Testis (tissue), 2 donors: ENCODE measurements around the gene SEL1L2.

Experiments
- POLR2A ChIP-seq: fragments of 450-650 bp; IDR thresholded peaks from one replicate; pipeline ENCODE4 v1.6.1; 2017; ENCODE audit warnings: antibody characterized with exemption, mild to moderate bottlenecking, moderate library complexity
- TF ChIP-seq, protein P1 (sequence below), 3 experiments: fragments of 450-650 bp in 2 of 3; fragments of 200-600 bp in 1 of 3; sonication (generic) in 1 of 3; IDR thresholded peaks; one replicate each; pipeline ENCODE4 v1.5.1; 2016 to 2019; ENCODE audit warnings: antibody characterized with exemption in 3 of 3, mild to moderate bottlenecking in 2 of 3, moderate library complexity in 1 of 3

DNA sequence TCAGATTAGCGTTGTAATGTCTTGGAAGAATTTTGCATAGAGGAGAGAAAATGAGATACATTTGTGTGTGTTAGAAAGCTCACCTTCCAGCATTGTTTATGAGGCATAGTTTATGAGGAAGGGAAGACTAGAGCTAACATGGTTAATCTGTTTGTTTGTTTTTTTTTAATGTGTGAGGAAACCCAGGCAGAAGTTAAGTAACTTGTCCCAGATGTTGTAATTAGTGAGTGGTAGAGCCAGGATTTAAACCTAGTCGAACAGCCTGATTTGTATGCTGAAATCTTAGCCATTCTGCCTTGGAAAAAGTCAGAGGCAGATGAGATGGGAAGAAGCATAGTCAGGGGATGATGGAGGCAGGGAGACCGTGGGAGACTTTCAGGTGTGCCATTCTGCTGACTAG, 176.5 kb downstream of the SEL1L2 start:
- TF ChIP-seq, protein P1, sequence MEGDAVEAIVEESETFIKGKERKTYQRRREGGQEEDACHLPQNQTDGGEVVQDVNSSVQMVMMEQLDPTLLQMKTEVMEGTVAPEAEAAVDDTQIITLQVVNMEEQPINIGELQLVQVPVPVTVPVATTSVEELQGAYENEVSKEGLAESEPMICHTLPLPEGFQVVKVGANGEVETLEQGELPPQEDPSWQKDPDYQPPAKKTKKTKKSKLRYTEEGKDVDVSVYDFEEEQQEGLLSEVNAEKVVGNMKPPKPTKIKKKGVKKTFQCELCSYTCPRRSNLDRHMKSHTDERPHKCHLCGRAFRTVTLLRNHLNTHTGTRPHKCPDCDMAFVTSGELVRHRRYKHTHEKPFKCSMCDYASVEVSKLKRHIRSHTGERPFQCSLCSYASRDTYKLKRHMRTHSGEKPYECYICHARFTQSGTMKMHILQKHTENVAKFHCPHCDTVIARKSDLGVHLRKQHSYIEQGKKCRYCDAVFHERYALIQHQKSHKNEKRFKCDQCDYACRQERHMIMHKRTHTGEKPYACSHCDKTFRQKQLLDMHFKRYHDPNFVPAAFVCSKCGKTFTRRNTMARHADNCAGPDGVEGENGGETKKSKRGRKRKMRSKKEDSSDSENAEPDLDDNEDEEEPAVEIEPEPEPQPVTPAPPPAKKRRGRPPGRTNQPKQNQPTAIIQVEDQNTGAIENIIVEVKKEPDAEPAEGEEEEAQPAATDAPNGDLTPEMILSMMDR (IDR thresholded peaks at IDR 0.05), result no peak
- TF ChIP-seq POLR2A, result no peak
